Endothelial cell of umbilical vein (primary cell): Measurements from ENCODE around the gene PXMP4. TPM values are rescaled to one million over a fixed set of nuclear protein-coding genes. Genes with fewer than 3 reads are reported as not detected.

ENCODE experiments used
- BruUV-seq: library from RNA; stranded (reverse); fragments of 400-500 nt; replicated peaks from 2 replicates; lab custom pipeline; 2021; lab: Mats Ljungman, UMichigan
- CTCF ChIA-PET: fragments of 300-600, 350-600 bp; sonication (Branson Sonifier 250); formaldehyde crosslinking; loops from one replicate; lab custom pipeline; 2021; ENCODE audit warnings: antibody characterized with exemption, inconsistent platforms; lab: Charles Lee
- POLR2A ChIA-PET: fragments of 300-600, 350-600 bp; sonication (Branson Sonifier 250); formaldehyde crosslinking; loops from one replicate; lab custom pipeline; 2021; ENCODE audit warnings: antibody characterized with exemption, inconsistent platforms; lab: Charles Lee
- DNase-seq: peaks from one replicate; pipeline ENCODE4 v3.0.0-alpha.2; 2011; ENCODE audit warnings: low read depth, low spot score
- FAIRE-seq: peaks from 2 replicates; lab custom pipeline; 2011; peaks lifted over from hg19 to GRCh38; lab: Jason Lieb, UNC
- H2AFZ ChIP-seq: 2 replicates; pipeline ENCODE4 v1.6.0; 2012; ENCODE audit warnings: low read depth, low read length, control low read depth, inconsistent platforms
- H3K27ac ChIP-seq: 2 replicates; pipeline ENCODE4 v1.5.1; 2011; ENCODE audit warnings: low read depth, mild to moderate bottlenecking, control low read depth, low read length, moderate library complexity; ENCODE audit not compliant: insufficient read depth
- H3K27me3 ChIP-seq, 2 experiments: 2 replicates each; pipeline versions ENCODE4 v1.6.0 to v1.6.1; 2011; ENCODE audit warnings: low read length in 2 of 2, mixed read lengths in 1 of 2; ENCODE audit not compliant: control insufficient read depth in 2 of 2, insufficient read depth in 2 of 2
- H3K36me3 ChIP-seq, 2 experiments: 2 replicates in 1 of 2; 3 replicates in 1 of 2; pipeline ENCODE4 v1.5.1; 2011; ENCODE audit warnings: low read length in 2 of 2, mild to moderate bottlenecking in 1 of 2, moderate library complexity in 1 of 2; ENCODE audit not compliant: control insufficient read depth in 2 of 2, insufficient read depth in 2 of 2; ENCODE audit errors: extremely low read depth in 1 of 2
- H3K4me1 ChIP-seq: 3 replicates; pipeline ENCODE4 v1.5.1; 2011; ENCODE audit warnings: mild to moderate bottlenecking, low read length; ENCODE audit not compliant: control insufficient read depth, insufficient read depth; ENCODE audit errors: extremely low read depth
- H3K4me2 ChIP-seq: 2 replicates; pipeline ENCODE4 v1.6.1; 2011; ENCODE audit warnings: low read length, control low read depth, mixed read lengths; ENCODE audit not compliant: insufficient read depth
- H3K4me3 ChIP-seq, 3 experiments: fragments of 200-600 bp in 1 of 3; sonication (generic), shearing (Covaris generic) in 1 of 3; replicated peaks in 1 of 3; 2 replicates each; pipeline ENCODE4 v1.5.1; 2011 to 2016; ENCODE audit warnings: control low read depth in 3 of 3, low read length in 3 of 3, mild to moderate bottlenecking in 2 of 3, inconsistent platforms in 1 of 3, low read depth in 1 of 3, moderate library complexity in 1 of 3; ENCODE audit not compliant: insufficient read depth in 1 of 3
- H3K79me2 ChIP-seq: 2 replicates; pipeline ENCODE4 v1.6.0; 2012; ENCODE audit warnings: low read length, inconsistent platforms; ENCODE audit not compliant: control insufficient read depth, insufficient read depth
- H3K9ac ChIP-seq: replicated peaks from 2 replicates; pipeline ENCODE3; 2011; ENCODE audit warnings: low read length, control low read depth; ENCODE audit not compliant: insufficient read depth; ENCODE audit errors: extremely low read depth
- H3K9me1 ChIP-seq: replicated peaks from 3 replicates; pipeline ENCODE4 v1.6.0; 2011; ENCODE audit warnings: mild to moderate bottlenecking, low read length; ENCODE audit not compliant: control insufficient read depth, insufficient read depth; ENCODE audit errors: extremely low read depth
- H3K9me3 ChIP-seq: replicated peaks from 2 replicates; pipeline ENCODE4 v1.5.1; 2012; ENCODE audit warnings: low read length, inconsistent platforms; ENCODE audit not compliant: control insufficient read depth, insufficient read depth
- H4K20me1 ChIP-seq: replicated peaks from 2 replicates; pipeline ENCODE3; 2011; ENCODE audit warnings: mild to moderate bottlenecking, low read length; ENCODE audit not compliant: control insufficient read depth, insufficient read depth; ENCODE audit errors: extremely low read depth
- CTCF ChIP-seq, 2 donors: IDR thresholded peaks; 1 replicate in 1 of 2; 2 replicates in 1 of 2; pipeline ENCODE4 v1.5.1; 2011; ENCODE audit warnings: low read length in 2 of 2, mild to moderate bottlenecking in 2 of 2, moderate library complexity in 2 of 2, control low read depth in 1 of 2, inconsistent platforms in 1 of 2, low read depth in 1 of 2; ENCODE audit not compliant: insufficient read depth in 1 of 2; ENCODE audit errors: extremely low read depth in 1 of 2
- EZH2 ChIP-seq: IDR thresholded peaks from 2 replicates; pipeline ENCODE4 v1.6.1; 2012; ENCODE audit warnings: borderline replicate concordance, low read depth, mild to moderate bottlenecking, moderate library complexity, low read length, inconsistent platforms; ENCODE audit not compliant: severe bottlenecking
- FOS ChIP-seq: IDR thresholded peaks from 2 replicates; pipeline ENCODE4 v1.6.1; 2011; ENCODE audit warnings: mild to moderate bottlenecking, low read length, moderate library complexity, borderline replicate concordance; ENCODE audit not compliant: insufficient read depth
- GATA2 ChIP-seq: IDR thresholded peaks from 2 replicates; pipeline ENCODE4 v1.7.0; 2011; ENCODE audit warnings: low read depth, mild to moderate bottlenecking, moderate library complexity, mixed read lengths, low read length; ENCODE audit not compliant: insufficient read length, insufficient read depth
- JUN ChIP-seq: IDR thresholded peaks from 2 replicates; pipeline ENCODE4 v1.6.1; 2011; ENCODE audit warnings: borderline replicate concordance, low read depth; ENCODE audit not compliant: insufficient read length, insufficient read depth
- MYC ChIP-seq: IDR thresholded peaks from one replicate; pipeline ENCODE4 v1.6.1; 2011; ENCODE audit warnings: mild to moderate bottlenecking, low read depth, low read length
- POLR2A ChIP-seq: IDR thresholded peaks from 2 replicates; pipeline ENCODE4 v1.6.1; 2012; ENCODE audit warnings: low read depth, mild to moderate bottlenecking, control low read depth, low read length
- POLR2AphosphoS5 ChIP-seq: IDR thresholded peaks from 2 replicates; pipeline ENCODE4 v1.6.1; 2012; ENCODE audit warnings: low read depth, mild to moderate bottlenecking, control low read depth, low read length, moderate library complexity; ENCODE audit not compliant: insufficient read depth
- dilution Hi-C: fragments of 300-500 bp; cut with MboI; formaldehyde crosslinking; loops from one replicate; pipeline ENCODE4 v1.15.0; 2019; ENCODE audit warnings: low sequenced_read_pairs; ENCODE audit not compliant: extremely low pct_ligation_motif_present
- intact Hi-C: fragments of 100-400 bp; cut with micrococcal nuclease; formaldehyde crosslinking; loops from one replicate; pipeline ENCODE4 v1.10.0; 2022
- polyA plus RNA-seq, 4 experiments: library from polyadenylated mRNA; depleted of rRNA in 3 of 4; stranded (reverse) in 3 of 4; unstranded in 1 of 4; fragments of >200 nt; gene quantifications; 2 replicates each; pipeline versions ENCODE4 v1.2.1 to v1.2.3, GENCODE V29; 2011 to 2012; ENCODE audit warnings: missing spikeins in 1 of 4
- total RNA-seq: library from RNA; stranded (reverse); gene quantifications from 2 replicates; pipeline ENCODE4 v1.2.3, GENCODE V29; 2021
- TF ChIP-seq, protein P1 (sequence below): IDR thresholded peaks from 2 replicates; pipeline ENCODE4 v1.6.1; 2011; ENCODE audit not compliant: insufficient read depth, insufficient read length

The PXMP4 gene
- total and polyA plus RNA-seq, 2 donors (not counting 3 experiments of a cell fraction or from before 2014, with no cell fraction given): 6.9 to 8.5 TPM

- Histone ChIP-seq H3K79me2 (no peaks in the 10 kb centered on the region), H3K4me3 (no peak overlapping the region), H4K20me1 (no peaks in the 10 kb centered on the region), H3K4me1 (peaks cover 19% of the 10 kb centered on the region), H3K9ac (no peak overlapping the region), H3K4me2 (no peak overlapping the region), H3K27ac (no peak overlapping the region), H3K9me3 (no peaks in the 10 kb centered on the region), H3K27me3 (no peaks in the 10 kb centered on the region), H3K36me3 (peaks cover 0 to 2% of the 10 kb centered on the region in 2 experiments), H2AFZ (no peak overlapping the region), H3K9me1 (no peaks in the 10 kb centered on the region)
- DNase-seq: no peak
- ChIA-PET CTCF (interaction anchor here (0.5 to 3.3 kb wide), 32 partner anchors 11 to 458 kb away, joined by 3 to 36 read pairs (median 4); partner anchors contain the start of genes CBFA2T2, CDK5RAP1, PXMP4 and SNTA1), POLR2A (interaction anchor here (1.4 kb wide), 1 partner anchor 15 kb away, joined by 4 read pairs; no protein-coding TSS in a partner anchor)
- no peak for FAIRE-seq
- dilution Hi-C loops: no loop called here
- BruUV-seq: no TSS peak
- intact Hi-C loops: loop anchor here (1.0 to 10.0 kb wide), 4 partner anchors 212 to 461 kb away; partner anchors contain the start of gene RALY
- TF ChIP-seq JUN (no peak), POLR2A (no peak), FOS (no peak), CTCF (IDR thresholded peaks at IDR 0.05; ENCODE audit: extremely low read depth in 1 of 2, insufficient read depth in 1 of 2, low read depth in 1 of 2, low read length in 2 of 2) (no peak), MYC (no peak), GATA2 (no peak), EZH2 (no peak), POLR2AphosphoS5 (no peak)
- TF ChIP-seq, protein P1, sequence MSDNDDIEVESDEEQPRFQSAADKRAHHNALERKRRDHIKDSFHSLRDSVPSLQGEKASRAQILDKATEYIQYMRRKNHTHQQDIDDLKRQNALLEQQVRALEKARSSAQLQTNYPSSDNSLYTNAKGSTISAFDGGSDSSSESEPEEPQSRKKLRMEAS: no peak
Measured at GRCh38 chr20:33668466-33669155, 51.5 kb downstream of the PXMP4 start.
